Activated CD8-positive, alpha-beta memory T cell treated with anti-CD3 and anti-CD28 coated beads for 48 hours (primary cell): ENCODE data around the gene UBE2U.

Source experiments
- DNase-seq, 3 experiments: peaks; one replicate each; pipeline ENCODE4 v3.0.0-alpha.2; 2020; ENCODE audit warnings: low read depth in 2 of 3, low spot score in 2 of 3

Gene UBE2U

GRCh38 chr1:64203420-64203819 is at the start of gene UBE2U:
Gene UBE2U, plus strand, starts transcription at chr1:64203623. Its CDS starts 428 bp downstream, at chr1:64204051.
- DNase-seq: no peak

- no peak for DNase-seq
These were observed 48.1 kb upstream of the UBE2U start for GRCh38 chr1:64155278-64155677.

GRCh38 chr1:64161357-64161941 is 42.0 kb upstream of the UBE2U start:
- no peak for DNase-seq

- no peak for DNase-seq
These were observed 41.3 kb upstream of the UBE2U start for GRCh38 chr1:64162151-64162550.

GRCh38 chr1:64162804-64163203 is 40.6 kb upstream of the UBE2U start:
- no peak for DNase-seq

- DNase-seq: no peak
These were observed 40.0 kb upstream of the UBE2U start for GRCh38 chr1:64163431-64163830.

GRCh38 chr1:64163970-64164369 is 39.5 kb upstream of the UBE2U start:
- no peak for DNase-seq

- DNase-seq: no peak
These were observed 36.8 kb upstream of the UBE2U start for GRCh38 chr1:64166629-64167028.

- no peak for DNase-seq
These were observed 36.2 kb upstream of the UBE2U start for GRCh38 chr1:64167176-64167575.

- no peak for DNase-seq
These were observed 32.2 kb upstream of the UBE2U start for GRCh38 chr1:64171246-64171645.

GRCh38 chr1:64171797-64172281 is 31.6 kb upstream of the UBE2U start:
- DNase-seq: no peak

- DNase-seq: no peak
These were observed 30.9 kb upstream of the UBE2U start for GRCh38 chr1:64172458-64172983.

GRCh38 chr1:64173336-64173940 is 30.0 kb upstream of the UBE2U start:
- DNase-seq: no peak

GRCh38 chr1:64175639-64176038 is 27.8 kb upstream of the UBE2U start:
- no peak for DNase-seq

- DNase-seq: no peak
These were observed 26.8 kb upstream of the UBE2U start for GRCh38 chr1:64176659-64177058.

GRCh38 chr1:64179588-64179987 is 23.8 kb upstream of the UBE2U start:
- no peak for DNase-seq

- DNase-seq: no peak
These were observed 21.2 kb upstream of the UBE2U start for GRCh38 chr1:64182207-64182606.

- no peak for DNase-seq
These were observed 19.9 kb upstream of the UBE2U start for GRCh38 chr1:64183395-64184002.

- no peak for DNase-seq
These were observed 19.4 kb upstream of the UBE2U start for GRCh38 chr1:64184003-64184440.

- DNase-seq: no peak
These were observed 17.1 kb upstream of the UBE2U start for GRCh38 chr1:64186138-64186897.

GRCh38 chr1:64186898-64187280 is 16.5 kb upstream of the UBE2U start:
- no peak for DNase-seq

- no peak for DNase-seq
These were observed 15.8 kb upstream of the UBE2U start for GRCh38 chr1:64187646-64188045.
